ENCODE data around the gene MAPKBP1. TPM values are rescaled to one million over a fixed set of nuclear protein-coding genes. Genes with fewer than 3 reads are reported as not detected.

The MAPKBP1 gene
- total RNA-seq, 3 donors from 2014 or later (not counting 1 experiment from before 2014, with no cell fraction given) = 44.8 to 55.4 (median 49.0) TPM

DNA sequence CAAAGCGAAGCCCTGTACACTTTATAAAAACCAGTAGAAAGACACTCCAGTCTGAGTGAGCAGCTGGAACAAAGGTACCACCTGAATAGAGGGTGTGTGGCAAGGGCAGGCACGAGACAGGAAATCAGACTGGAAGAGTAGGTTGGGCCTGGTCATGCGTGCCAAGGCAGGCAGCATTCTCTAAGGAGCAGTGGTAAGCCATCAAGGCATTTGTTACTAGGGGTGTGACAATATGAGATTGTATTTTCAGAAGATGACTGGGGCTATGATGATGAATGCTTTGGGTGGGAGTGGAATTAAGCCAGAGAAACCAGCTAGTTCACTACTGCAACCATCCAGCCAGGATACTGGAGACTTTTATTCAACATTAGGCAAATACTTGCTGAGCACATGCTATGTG is 58.6 kb downstream of the MAPKBP1 start:
- ATAC-seq = no peak
- Mint-ChIP-seq H3K4me3 (no peak overlapping the region), H3K27ac (no peak overlapping the region)

DNA sequence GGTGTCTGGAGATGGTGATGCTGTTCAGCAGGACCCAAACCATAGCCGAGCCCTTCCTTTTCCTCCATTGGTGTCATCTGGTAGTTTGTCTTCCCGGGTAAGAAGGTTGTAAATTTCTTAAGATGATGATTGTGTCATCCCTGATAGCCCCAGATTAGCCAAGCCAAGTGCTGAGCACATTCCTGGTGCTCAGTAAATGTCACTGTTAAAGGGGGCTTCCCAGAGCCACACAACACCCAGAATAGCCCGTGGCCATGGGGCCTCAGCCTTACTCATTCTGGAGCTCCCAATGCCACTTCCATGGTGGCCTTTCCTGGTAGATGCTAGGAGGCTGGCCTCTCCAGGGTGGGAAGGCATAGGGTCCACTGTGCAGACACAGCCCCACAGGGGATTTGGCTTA is 59.8 kb downstream of the MAPKBP1 start:
- no peaks in the 10 kb centered on the region for H3K27me3 Mint-ChIP-seq (ENCODE audit: low read depth in 2 of 2)
- no peak overlapping the region for H3K27ac ChIP-seq (ENCODE audit: low read length)
- ATAC-seq = no peak
- peaks cover 25 to 35% of the 10 kb centered on the region in 2 donors for H3K4me1 Mint-ChIP-seq
- intact Hi-C loops (cut with micrococcal nuclease) = no loop called here
- H3K9me3 ChIP-seq (ENCODE audit: control insufficient read depth, insufficient read depth, low read length) = no peaks in the 10 kb centered on the region
- H3K4me1 ChIP-seq (ENCODE audit: control insufficient read depth, insufficient read depth, low read length) = peaks cover 27% of the 10 kb centered on the region
- H3K27me3 ChIP-seq (ENCODE audit: control insufficient read depth, insufficient read depth, low read length) = no peaks in the 10 kb centered on the region
- peaks cover 17% of the 10 kb centered on the region for H3K36me3 ChIP-seq (ENCODE audit: control insufficient read depth, insufficient read depth, low read length)
- no peak overlapping the region for H3K4me3 Mint-ChIP-seq
- no peak for DNase-seq
- no peaks in the 10 kb centered on the region for H3K36me3 Mint-ChIP-seq
- no peak overlapping the region for H3K4me3 ChIP-seq (ENCODE audit: low read length)
- TF ChIP-seq, protein P1, sequence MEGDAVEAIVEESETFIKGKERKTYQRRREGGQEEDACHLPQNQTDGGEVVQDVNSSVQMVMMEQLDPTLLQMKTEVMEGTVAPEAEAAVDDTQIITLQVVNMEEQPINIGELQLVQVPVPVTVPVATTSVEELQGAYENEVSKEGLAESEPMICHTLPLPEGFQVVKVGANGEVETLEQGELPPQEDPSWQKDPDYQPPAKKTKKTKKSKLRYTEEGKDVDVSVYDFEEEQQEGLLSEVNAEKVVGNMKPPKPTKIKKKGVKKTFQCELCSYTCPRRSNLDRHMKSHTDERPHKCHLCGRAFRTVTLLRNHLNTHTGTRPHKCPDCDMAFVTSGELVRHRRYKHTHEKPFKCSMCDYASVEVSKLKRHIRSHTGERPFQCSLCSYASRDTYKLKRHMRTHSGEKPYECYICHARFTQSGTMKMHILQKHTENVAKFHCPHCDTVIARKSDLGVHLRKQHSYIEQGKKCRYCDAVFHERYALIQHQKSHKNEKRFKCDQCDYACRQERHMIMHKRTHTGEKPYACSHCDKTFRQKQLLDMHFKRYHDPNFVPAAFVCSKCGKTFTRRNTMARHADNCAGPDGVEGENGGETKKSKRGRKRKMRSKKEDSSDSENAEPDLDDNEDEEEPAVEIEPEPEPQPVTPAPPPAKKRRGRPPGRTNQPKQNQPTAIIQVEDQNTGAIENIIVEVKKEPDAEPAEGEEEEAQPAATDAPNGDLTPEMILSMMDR (IDR thresholded peaks at IDR 0.05) = no peak
- H3K27ac Mint-ChIP-seq = peak overlapping the region in 1 of 2 donors; percentile 20
- WGBS (ENCODE audit: insufficient coverage) = 94% methylated on average over 3 of the region's 3 CpGs
- no peaks in the 10 kb centered on the region for H3K9me3 Mint-ChIP-seq

More for the DNA sequence above, 58.6 kb downstream of the MAPKBP1 start:
- WGBS (ENCODE audit: insufficient coverage) = 42% methylated on average over 3 of the region's 3 CpGs
- H3K4me1 ChIP-seq (ENCODE audit: control insufficient read depth, insufficient read depth, low read length) = peaks cover 30% of the 10 kb centered on the region
- no peaks in the 10 kb centered on the region for H3K9me3 ChIP-seq (ENCODE audit: control insufficient read depth, insufficient read depth, low read length)
- peak in 1 of 2 donors; percentile 41 for DNase-seq
- no peaks in the 10 kb centered on the region for H3K9me3 Mint-ChIP-seq
- H3K4me1 Mint-ChIP-seq = peaks cover 35 to 44% of the 10 kb centered on the region in 2 donors
- H3K36me3 ChIP-seq (ENCODE audit: control insufficient read depth, insufficient read depth, low read length) = peaks cover 15% of the 10 kb centered on the region
- intact Hi-C loops (cut with micrococcal nuclease) = no loop called here
- TF ChIP-seq, protein P1 (IDR thresholded peaks at IDR 0.05) = no peak
- H3K27me3 ChIP-seq (ENCODE audit: control insufficient read depth, insufficient read depth, low read length) = no peaks in the 10 kb centered on the region
- H3K36me3 Mint-ChIP-seq = no peaks in the 10 kb centered on the region
- H3K4me3 ChIP-seq (ENCODE audit: low read length) = no peak overlapping the region
- no peaks in the 10 kb centered on the region for H3K27me3 Mint-ChIP-seq (ENCODE audit: low read depth in 2 of 2)
- no peak overlapping the region for H3K27ac ChIP-seq (ENCODE audit: low read length)

DNA sequence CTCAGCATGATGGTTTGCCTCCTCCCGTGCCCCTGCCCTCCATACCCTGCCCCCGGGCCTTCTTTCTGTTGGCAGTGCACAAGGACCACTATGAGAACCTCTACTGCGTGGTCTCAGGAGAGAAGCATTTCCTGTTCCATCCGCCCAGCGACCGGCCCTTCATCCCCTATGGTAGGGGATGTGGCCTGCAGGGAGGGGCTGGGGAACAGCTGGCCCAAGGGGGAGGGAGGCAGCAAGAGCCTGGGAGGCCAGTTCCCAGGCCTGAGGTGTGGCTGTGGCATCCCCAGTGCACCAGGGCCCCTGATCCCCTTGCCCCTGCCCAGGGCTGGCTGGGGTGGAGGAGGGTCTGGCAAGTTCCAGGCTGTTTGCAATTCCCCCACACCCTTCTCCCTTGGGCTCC is 61.8 kb downstream of the MAPKBP1 start:
- TF ChIP-seq, protein P1 (IDR thresholded peaks at IDR 0.05) = no peak

More for the DNA sequence above, 61.8 kb downstream of the MAPKBP1 start:
- H3K9me3 ChIP-seq (ENCODE audit: control insufficient read depth, insufficient read depth, low read length) = no peaks in the 10 kb centered on the region
- Mint-ChIP-seq H3K9me3 (no peaks in the 10 kb centered on the region), H3K27me3 (ENCODE audit: low read depth in 2 of 2) (no peaks in the 10 kb centered on the region), H3K36me3 (no peaks in the 10 kb centered on the region), H3K27ac (no peak overlapping the region), H3K4me3 (no peak overlapping the region), H3K4me1 (peaks cover 20 to 36% of the 10 kb centered on the region in 2 donors)
- ATAC-seq (no peak), DNase-seq (no peak)
- WGBS (ENCODE audit: insufficient coverage) = 51% methylated on average over 6 of the region's 6 CpGs
- no peaks in the 10 kb centered on the region for H3K27me3 ChIP-seq (ENCODE audit: control insufficient read depth, insufficient read depth, low read length)
- H3K27ac ChIP-seq (ENCODE audit: low read length) = no peak overlapping the region
- intact Hi-C loops (cut with micrococcal nuclease) = no loop called here
- no peak overlapping the region for H3K4me3 ChIP-seq (ENCODE audit: low read length)
- peaks cover 38% of the 10 kb centered on the region for H3K4me1 ChIP-seq (ENCODE audit: control insufficient read depth, insufficient read depth, low read length)
- peaks cover 22% of the 10 kb centered on the region for H3K36me3 ChIP-seq (ENCODE audit: control insufficient read depth, insufficient read depth, low read length)

Data from natural killer cell (primary cell).